K562 (cell line): ENCODE data around the gene SYT1. TPM values are rescaled to one million over a fixed set of nuclear protein-coding genes. Genes with fewer than 3 reads are reported as not detected.
"Not testable (repeated sequence)": the region's sequence is repeated elsewhere in the genome, so short reads cannot be mapped to it uniquely, and the experiment has no call there.

Experiments
- ATAC-seq: fragments of 200-7000 bp; cut with Tn5 transposase; 3 replicates; pipeline ENCODE4 v1.9.1; 2020; ENCODE audit warnings: moderate library complexity
- BruUV-seq: library from RNA; stranded (reverse); fragments of 400-500 nt; replicated peaks from 2 replicates; lab custom pipeline; 2021; lab: Mats Ljungman, UMichigan
- CTCF ChIA-PET: fragments of 300-600 bp; formaldehyde crosslinking; extraction: SDS; loops from one replicate; lab custom pipeline; 2021; ENCODE audit warnings: low intra/inter-chr PET ratio; lab: Yijun Ruan, JAX
- POLR2A ChIA-PET: fragments of 300-600, 350-650 bp; sonication (Branson Sonifier 250); formaldehyde crosslinking; extraction: SDS; loops from one replicate; lab custom pipeline; 2021; ENCODE audit warnings: antibody characterized with exemption, inconsistent platforms; lab: Yijun Ruan, JAX
- DNase-seq, 4 experiments: peaks; one replicate each; pipeline versions ENCODE4 v3.0.0 to v3.0.0-alpha.2; 2011 to 2018; ENCODE audit warnings: low spot score in 3 of 4, mixed read lengths in 3 of 4; ENCODE audit errors: extremely low read depth in 1 of 4
- FAIRE-seq: peaks from 2 replicates; lab custom pipeline; 2011; peaks lifted over from hg19 to GRCh38; lab: Jason Lieb, UNC
- H2AFZ ChIP-seq: 2 replicates; pipeline ENCODE4 v1.6.0; 2011; ENCODE audit warnings: low read depth, low read length, control low read depth, inconsistent platforms
- H3K27ac ChIP-seq: fragments of 200-600 bp; 3 replicates; pipeline ENCODE4 v1.8.0; 2011; ENCODE audit warnings: low read depth, mild to moderate bottlenecking, control low read depth, inconsistent platforms, low read length, moderate library complexity, mixed read lengths; ENCODE audit errors: extremely low read depth
- H3K27me3 ChIP-seq, 2 experiments: fragments of 300-600 bp in 1 of 2; 2 replicates in 1 of 2; 3 replicates in 1 of 2; pipeline versions ENCODE4 v1.6.0 to v1.8.0; 2011; ENCODE audit warnings: inconsistent platforms in 2 of 2, low read length in 2 of 2, mild to moderate bottlenecking in 1 of 2, mixed read lengths in 1 of 2, moderate library complexity in 1 of 2; ENCODE audit not compliant: control insufficient read depth in 2 of 2, insufficient read depth in 2 of 2
- H3K36me3 ChIP-seq: fragments of 300-600 bp; 3 replicates; pipeline ENCODE4 v1.8.0; 2011; ENCODE audit warnings: mild to moderate bottlenecking, low read length, inconsistent platforms; ENCODE audit not compliant: control insufficient read depth, insufficient read depth
- H3K4me1 ChIP-seq, 2 experiments: fragments of 200-600 bp in 1 of 2; replicated peaks in 1 of 2; 2 replicates in 1 of 2; 3 replicates in 1 of 2; pipeline versions ENCODE4 v1.5.1 to v1.8.0; 2011; ENCODE audit warnings: inconsistent platforms in 2 of 2, low read length in 2 of 2, mild to moderate bottlenecking in 1 of 2, mixed read lengths in 1 of 2, moderate library complexity in 1 of 2; ENCODE audit not compliant: control insufficient read depth in 2 of 2, insufficient read depth in 2 of 2
- H3K4me2 ChIP-seq: 2 replicates; pipeline ENCODE4 v1.6.1; 2011; ENCODE audit warnings: low read length, control low read depth, inconsistent platforms, mixed read lengths; ENCODE audit not compliant: insufficient read depth
- H3K4me3 ChIP-seq: fragments of 200-600 bp; sonication (generic), shearing (Covaris generic); 2 replicates; pipeline ENCODE4 v1.5.1; 2016; ENCODE audit warnings: control low read depth, inconsistent platforms
- H3K79me2 ChIP-seq: fragments of 200-600 bp; 3 replicates; pipeline ENCODE4 v1.8.0; 2011; ENCODE audit warnings: low read length, inconsistent platforms; ENCODE audit not compliant: control insufficient read depth, insufficient read depth
- H3K9ac ChIP-seq, 2 experiments: 2 replicates each; pipeline versions ENCODE4 v1.6.0 to v1.6.1; 2011; ENCODE audit warnings: low read depth in 2 of 2, low read length in 2 of 2, control low read depth in 1 of 2, inconsistent platforms in 1 of 2, mild to moderate bottlenecking in 1 of 2, mixed read lengths in 1 of 2; ENCODE audit not compliant: insufficient read depth in 1 of 2
- H3K9me1 ChIP-seq: one replicate; pipeline ENCODE4 v1.6.0; 2011; ENCODE audit warnings: inconsistent platforms, mild to moderate bottlenecking, low read length, moderate library complexity; ENCODE audit not compliant: control insufficient read depth, insufficient read depth
- H3K9me3 ChIP-seq: replicated peaks from 2 replicates; pipeline ENCODE4 v1.5.1; 2011; ENCODE audit warnings: low read depth, low read length, inconsistent platforms; ENCODE audit not compliant: control insufficient read depth, insufficient read depth
- H4K20me1 ChIP-seq: replicated peaks from 2 replicates; pipeline ENCODE4 v1.6.1; 2011; ENCODE audit warnings: low read length, inconsistent platforms, mixed read lengths; ENCODE audit not compliant: control insufficient read depth, insufficient read depth
- CBFA2T2 ChIP-seq: fragments of 450-650 bp; conservative IDR thresholded peaks from 2 replicates; pipeline ENCODE4 v1.6.1; 2017; ENCODE audit warnings: mild to moderate bottlenecking
- CTBP1 ChIP-seq: fragments of 450-650 bp; IDR thresholded peaks from 2 replicates; pipeline ENCODE4 v1.6.1; 2016; ENCODE audit warnings: borderline replicate concordance
- FIP1L1 ChIP-seq: fragments of 200-400 bp; formaldehyde crosslinking; IDR thresholded peaks from 2 replicates; pipeline ENCODE4 v1.6.1; 2018; ENCODE audit warnings: mild to moderate bottlenecking, low read depth, low read length; ENCODE audit not compliant: poor library complexity, severe bottlenecking
- NFRKB ChIP-seq: fragments of 450-650 bp; IDR thresholded peaks from 2 replicates; pipeline ENCODE4 v1.6.1; 2016; ENCODE audit warnings: low read depth
- NFYB ChIP-seq: IDR thresholded peaks from 2 replicates; pipeline ENCODE4 v1.6.1; 2011; ENCODE audit warnings: mild to moderate bottlenecking, moderate library complexity; ENCODE audit not compliant: insufficient read length; ENCODE audit errors: extremely low read depth
- POLR2B ChIP-seq: fragments of 450-650 bp; IDR thresholded peaks from 2 replicates; pipeline ENCODE4 v1.6.1; 2018; ENCODE audit warnings: low read depth; ENCODE audit not compliant: partially characterized antibody
- ZNF197 ChIP-seq: fragments of 200-800 bp; sonication (Bioruptor generic); IDR thresholded peaks from 2 replicates; pipeline ENCODE4 v1.6.1; 2016; ENCODE audit warnings: low read depth, missing genetic modification characterization, missing compliant biosample characterization
- WGBS: fragments of 100-300 bp; shearing (Covaris generic); methylation state at CpG from one replicate; pipeline ENCODE4 v1.1.6; 2016; ENCODE audit warnings: low coverage, mixed read lengths; ENCODE audit not compliant: insufficient coverage; ENCODE audit errors: missing lambda C conversion rate; 5-methylcytosine and 5-hydroxymethylcytosine counted together
- in situ Hi-C: fragments of 300-500 bp; cut with MboI; formaldehyde crosslinking; loops from 4 replicates; pipeline ENCODE4 v1.15.0; 2018; ENCODE audit warnings: inconsistent platforms, mixed read lengths
- intact Hi-C: fragments of 100-400 bp; cut with micrococcal nuclease; formaldehyde crosslinking; loops from 2 replicates; pipeline ENCODE4 v1.14.2; 2022
- polyA plus RNA-seq, 8 experiments: library from polyadenylated mRNA; depleted of rRNA in 4 of 8; stranded (reverse) in 5 of 8; unstranded in 3 of 8; fragments of >200 nt; fragmentation: Nextera tagmentation in 2 of 8; fragmentation: Illumina TruSeq in 1 of 8; extraction: Ambion mirVana in 2 of 8; extraction: Trizol in 1 of 8; gene quantifications; 2 replicates each; pipeline versions ENCODE4 v1.2.1 to v1.2.3, GENCODE V29; 2011 to 2014; ENCODE audit warnings: inconsistent platforms in 1 of 8, missing spikeins in 1 of 8
- total RNA-seq, 7 experiments: library from RNA; depleted of rRNA in 6 of 7; stranded (reverse); fragments of >200 nt in 6 of 7; fragmentation: Illumina TruSeq in 2 of 7; extraction: Trizol in 2 of 7; gene quantifications; 2 replicates each; pipeline versions ENCODE4 v1.2.1 to v1.2.3, GENCODE V29; 2011 to 2021; ENCODE audit warnings: low replicate concordance in 1 of 7

SYT1 gene
- total and polyA plus RNA-seq, 9 of the 15 experiments (the other 6 are each of a cell fraction or from before 2014, with no cell fraction given), result 0.03 to 0.13 (median 0.07) TPM; not detected in 4

- H3K79me2 ChIP-seq, result no peaks in the 10 kb centered on the region
- no peak overlapping the region for H3K4me2 ChIP-seq
- intact Hi-C loops (no loop called here), in situ Hi-C loops (no loop called here)
- BruUV-seq, result no TSS peak
- no peaks in the 10 kb centered on the region for H4K20me1 ChIP-seq
- no peak overlapping the region for H2AFZ ChIP-seq
- H3K4me1 ChIP-seq, result no peaks in the 10 kb centered on the region
- no peak for ATAC-seq
- DNase-seq, result no peak
- H3K27me3 ChIP-seq, result no peaks in the 10 kb centered on the region
- H3K9me1 ChIP-seq, result no peaks in the 10 kb centered on the region
- H3K36me3 ChIP-seq, result no peaks in the 10 kb centered on the region
- TF ChIP-seq CBFA2T2 (no peak), FIP1L1 (no peak), NFYB (no peak), POLR2B (no peak), NFRKB (no peak), CTBP1 (no peak), ZNF197 (CRISPR knock-in tag) (no peak)
- H3K4me3 ChIP-seq, result no peak overlapping the region
- no peak overlapping the region for H3K27ac ChIP-seq
- H3K9me3 ChIP-seq, result no peaks in the 10 kb centered on the region
- no peak overlapping the region for H3K9ac ChIP-seq
- ChIA-PET CTCF (no interaction called here), POLR2A (no interaction called here)
- no peak for FAIRE-seq
Observed at GRCh38 chr12:79033788-79034187, 169.2 kb downstream of the SYT1 start.

DNA sequence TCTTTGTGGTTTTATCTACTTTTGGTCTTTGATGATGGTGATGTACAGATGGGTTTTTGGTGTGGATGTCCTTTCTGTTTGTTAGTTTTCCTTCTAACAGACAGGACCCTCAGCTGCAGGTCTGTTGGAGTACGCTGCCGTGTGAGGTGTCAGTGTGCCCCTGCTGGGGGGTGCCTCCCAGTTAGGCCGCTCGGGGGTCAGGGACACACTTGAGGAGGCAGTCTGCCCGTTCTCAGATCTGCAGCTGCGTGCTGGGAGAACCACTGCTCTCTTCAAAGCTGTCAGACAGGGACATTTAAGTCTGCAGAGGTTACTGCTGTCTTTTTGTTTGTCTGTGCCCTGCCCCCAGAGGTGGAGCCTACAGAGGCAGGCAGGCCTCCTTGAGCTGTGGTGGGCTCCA, 180.2 kb downstream of the SYT1 start:
- H3K9ac ChIP-seq, ATAC-seq, H3K4me2 ChIP-seq, CTCF ChIA-PET, H3K36me3 ChIP-seq, H3K9me1 ChIP-seq, BruUV-seq, H3K9me3 ChIP-seq, H2AFZ ChIP-seq, in situ Hi-C loops, H3K4me3 ChIP-seq, DNase-seq, H4K20me1 ChIP-seq, H3K4me1 ChIP-seq, H3K79me2 ChIP-seq, POLR2A ChIA-PET, H3K27ac ChIP-seq, H3K27me3 ChIP-seq, FAIRE-seq, intact Hi-C loops: not testable (repeated sequence)
- 0% methylated on average over 2 of the region's 6 CpGs for WGBS
